NCI-H774 (cell line): ENCODE results near the gene RPS6KA5.

ENCODE experiments used
- DNase-seq: peaks from one replicate; lab custom pipeline; 2025; lab: John Stamatoyannopoulos, UW

RPS6KA5 gene

DNA sequence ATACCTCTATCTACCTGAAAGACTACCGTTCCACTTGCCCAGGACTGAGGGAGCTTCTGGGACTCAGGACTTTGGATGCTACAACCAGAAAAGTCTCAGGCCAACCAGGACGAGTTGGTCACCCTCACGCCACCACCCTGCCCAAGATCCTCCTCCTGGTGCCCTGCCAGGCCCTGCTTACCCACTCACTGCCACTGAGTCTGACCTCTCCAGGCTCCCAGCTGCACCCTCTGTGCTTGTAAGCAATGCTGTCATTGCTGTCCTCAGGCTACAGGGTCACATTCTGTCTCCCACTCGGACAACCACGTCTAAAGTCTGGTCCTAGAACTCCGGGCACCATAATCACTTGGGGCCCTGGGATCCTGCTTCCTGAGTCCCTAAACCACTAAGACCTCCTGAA, 253.4 kb downstream of the RPS6KA5 start:
- DNase-seq = no peak

- no peak for DNase-seq
These were observed 254.5 kb downstream of the RPS6KA5 start for GRCh38 chr14:90805662-90806540.

DNA sequence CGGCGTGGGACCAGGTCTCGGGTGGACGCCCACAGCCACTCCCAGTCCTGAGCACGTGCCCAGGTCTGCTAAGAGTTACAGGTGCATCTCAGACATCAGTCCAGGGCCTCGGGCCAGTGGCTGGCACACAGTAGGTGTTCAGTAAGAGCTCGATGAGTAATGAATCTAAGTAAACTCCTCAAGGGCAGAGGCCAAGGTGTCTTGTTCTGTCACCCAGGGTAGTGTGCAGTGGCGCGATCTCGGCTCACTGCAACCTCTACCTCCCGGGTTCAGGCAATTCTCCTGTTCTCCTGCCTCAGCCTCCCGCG, 255.4 kb downstream of the RPS6KA5 start:
- DNase-seq = no peak

DNA sequence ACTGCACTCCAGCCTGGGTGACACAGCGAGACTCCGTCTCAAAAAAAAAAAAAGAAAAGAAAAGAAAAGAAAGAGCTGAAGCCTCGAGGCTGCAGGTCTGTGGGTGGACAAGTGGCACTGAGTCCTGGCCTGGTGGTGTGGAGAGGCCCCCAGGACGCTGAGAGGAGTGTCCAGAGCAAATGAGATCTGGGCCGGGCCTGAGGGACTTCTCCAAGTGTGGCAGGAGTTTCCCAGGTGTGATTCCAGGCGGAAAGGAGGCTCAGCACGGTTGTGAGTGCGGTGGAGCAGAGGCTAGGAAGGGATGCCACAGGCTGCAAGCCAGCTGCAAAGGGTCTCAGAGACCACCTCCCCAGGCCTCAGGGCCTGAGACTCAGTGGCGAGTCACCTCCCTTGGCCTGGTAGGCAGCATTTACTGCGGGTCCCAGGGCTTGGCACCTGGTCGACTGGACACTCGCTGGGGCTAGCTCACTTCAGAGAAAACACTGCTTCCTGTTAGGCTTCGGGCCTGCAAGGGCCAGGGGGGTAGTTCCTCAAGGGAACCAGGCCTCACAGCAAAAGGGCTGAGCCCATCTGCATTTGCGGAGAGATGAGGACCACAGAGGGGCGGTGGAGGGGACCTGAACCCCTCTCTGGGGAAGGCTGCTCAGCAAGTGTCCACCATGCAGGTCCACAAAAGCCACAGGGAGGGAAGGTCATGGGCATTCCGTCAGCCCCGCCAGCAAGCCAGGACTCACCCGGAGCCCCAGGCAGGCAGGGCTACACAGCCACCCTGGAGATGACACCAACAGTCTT, 256.0 kb downstream of the RPS6KA5 start:
- DNase-seq = no peak

DNA sequence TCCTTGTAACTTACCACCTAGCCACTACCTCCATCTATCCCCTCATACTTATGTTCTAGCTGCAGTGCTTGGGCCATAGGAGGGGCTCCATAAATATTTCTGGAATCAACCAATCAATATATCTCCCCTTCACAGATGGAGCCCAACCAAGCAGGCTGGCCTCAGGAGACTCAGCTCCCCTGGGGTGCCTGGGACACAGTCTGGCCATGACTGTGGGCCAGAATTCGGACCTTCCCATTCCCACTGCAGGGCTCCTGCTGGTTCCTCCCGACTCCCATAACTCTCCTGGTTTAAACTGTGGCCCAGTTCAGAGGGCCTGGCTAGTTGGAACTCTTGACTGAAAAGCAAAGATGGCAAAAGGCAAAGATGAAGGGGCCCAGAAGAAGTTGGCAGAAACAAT, 257.2 kb downstream of the RPS6KA5 start:
- DNase-seq = no peak

DNA sequence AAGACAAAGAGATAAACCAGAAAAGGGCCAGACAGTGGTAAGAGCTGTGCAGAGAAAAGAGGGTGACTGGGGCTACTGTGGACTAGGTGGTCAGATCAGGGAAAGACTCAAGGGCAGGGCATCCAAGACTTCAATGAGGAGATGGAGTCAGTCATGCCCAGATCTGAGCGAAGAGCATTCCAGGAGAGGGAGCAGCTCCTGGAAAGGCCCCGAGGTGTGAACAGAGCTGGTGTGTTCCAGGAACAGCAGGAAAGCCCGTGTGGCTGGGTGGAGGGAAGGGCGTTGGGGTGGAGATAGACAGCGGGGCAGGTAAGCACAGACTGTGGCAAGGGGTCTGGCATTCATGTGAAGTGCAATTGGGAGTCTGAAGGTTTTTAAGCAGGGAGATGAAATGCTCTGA, 261.0 kb downstream of the RPS6KA5 start:
- DNase-seq = no peak

- DNase-seq = no peak
These were observed 262.5 kb downstream of the RPS6KA5 start for GRCh38 chr14:90797919-90798318.
